Activated CD4-positive, CD25-positive, alpha-beta regulatory T cell treated with anti-CD3 and anti-CD28 coated beads, Interleukin-2, amount 50 U/mL, for 24 hours (primary cell): ENCODE measurements around the gene EEF1A2.

Source experiments
- ATAC-seq, 2 donors: fragments of 150-1000 bp; cut with Tn5 transposase; one replicate each; pipeline ENCODE4 v1.10.0; 2021; ENCODE audit warnings: mild to moderate bottlenecking in 1 of 2, moderate library complexity in 1 of 2

EEF1A2 gene

GRCh38 chr20:63498960-63499337, at the start of gene EEF1A2:
EEF1A2 (minus strand) TSS chr20:63499083; CDS start chr20:63497763, 1,320 bp downstream.
- ATAC-seq: peak; percentile 20 to 36

DNA sequence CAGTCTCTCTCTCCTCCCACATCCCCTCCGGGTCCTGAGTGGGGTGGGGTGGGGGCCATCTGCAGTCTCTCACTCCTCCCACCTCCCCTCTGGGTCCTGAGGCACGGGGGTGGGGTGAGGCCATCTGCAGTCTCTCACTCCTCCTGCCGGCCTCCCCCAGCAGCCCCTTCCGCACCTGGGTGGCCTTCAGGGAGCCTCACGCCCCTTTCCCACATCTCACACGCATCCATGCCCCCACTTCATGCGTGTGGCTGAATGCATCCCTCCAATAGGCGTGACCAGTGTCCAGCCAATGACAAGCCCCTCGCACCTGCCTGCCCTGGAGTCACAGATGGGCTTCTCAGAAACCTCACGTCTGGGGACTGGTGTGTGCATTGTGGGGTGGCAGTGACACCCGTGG, 49.7 kb upstream of the EEF1A2 start:
- no peak for ATAC-seq

DNA sequence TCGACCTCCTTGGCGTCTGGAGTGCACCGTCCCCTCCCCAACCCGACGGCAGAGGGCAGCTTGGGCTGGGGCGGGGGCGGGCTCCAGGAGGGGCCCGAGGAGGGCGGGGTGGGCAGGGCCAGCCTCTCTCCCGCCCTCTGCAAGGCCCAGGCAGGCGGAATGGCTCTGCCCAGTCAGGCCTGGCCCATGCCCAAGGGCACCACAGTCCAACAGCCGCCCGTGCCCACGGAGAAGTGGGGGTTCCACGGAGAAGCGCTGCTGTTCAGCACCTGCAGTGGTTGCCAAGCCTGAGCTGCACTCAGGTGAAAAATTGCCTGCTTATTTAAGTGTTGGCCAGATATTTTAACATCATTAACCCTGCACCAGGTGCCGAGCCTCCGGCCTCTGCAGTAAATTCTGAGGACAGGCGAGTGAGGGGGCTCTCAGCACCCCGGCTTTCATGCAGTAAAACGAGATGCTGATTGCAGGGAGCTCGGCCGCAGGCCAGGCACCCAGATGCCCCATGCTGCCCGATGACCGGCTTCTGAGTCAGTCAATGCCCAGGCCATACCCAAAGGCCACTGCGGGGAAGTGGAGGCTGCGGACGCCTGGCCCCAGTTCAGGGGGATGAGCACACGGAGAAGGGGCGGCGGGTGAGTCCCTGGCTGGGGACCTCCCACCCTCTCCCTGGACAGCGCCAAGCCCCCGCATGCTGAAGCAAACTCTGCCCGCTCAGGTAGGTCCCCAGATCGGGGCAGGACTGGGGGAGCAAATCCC, 49.0 kb upstream of the EEF1A2 start, which contains the start of gene SRMS:
TSS of gene SRMS (minus strand) at position 25 of the 756 bp plus-strand sequence. CDS start 286 bp downstream, outside the sequence.
- no peak for ATAC-seq

DNA sequence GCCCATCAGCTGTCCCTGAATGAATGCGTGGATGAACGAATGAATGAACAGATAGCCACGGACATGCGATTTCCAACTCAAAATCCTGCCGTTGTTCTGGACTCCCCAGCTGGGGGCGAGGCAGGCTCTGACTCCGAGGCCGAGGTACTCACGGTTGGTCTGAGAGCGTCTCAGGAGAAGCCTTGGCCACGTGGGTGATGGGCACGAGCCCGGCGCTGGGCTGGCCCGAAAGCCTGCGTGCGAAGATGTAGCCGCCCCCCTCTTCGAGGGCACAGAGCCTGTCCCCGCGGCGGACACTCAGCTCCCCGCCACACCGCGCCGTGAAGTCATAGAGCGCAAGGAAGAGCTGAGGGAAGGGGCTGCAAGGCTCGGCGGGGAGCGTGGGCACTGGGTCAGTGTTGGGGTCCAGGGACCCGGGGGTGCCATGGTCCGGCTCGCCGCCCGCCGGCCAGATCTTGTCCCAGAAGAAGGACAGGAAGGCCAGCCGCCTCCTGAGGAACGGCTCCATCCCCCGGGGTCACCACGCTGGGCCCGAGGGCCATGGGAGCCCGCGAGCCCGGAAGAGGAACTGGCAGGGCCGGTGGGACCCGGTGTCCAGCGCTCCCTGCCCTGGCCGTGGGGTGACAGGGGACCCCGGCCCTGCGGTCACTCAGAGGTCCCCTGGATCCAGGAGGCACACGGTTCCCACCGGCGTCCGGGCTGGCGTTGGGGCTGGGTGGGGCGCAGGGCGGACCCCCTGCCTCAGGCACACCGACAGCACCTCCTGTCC, 48.3 kb upstream of the EEF1A2 start:
- no peak for ATAC-seq

DNA sequence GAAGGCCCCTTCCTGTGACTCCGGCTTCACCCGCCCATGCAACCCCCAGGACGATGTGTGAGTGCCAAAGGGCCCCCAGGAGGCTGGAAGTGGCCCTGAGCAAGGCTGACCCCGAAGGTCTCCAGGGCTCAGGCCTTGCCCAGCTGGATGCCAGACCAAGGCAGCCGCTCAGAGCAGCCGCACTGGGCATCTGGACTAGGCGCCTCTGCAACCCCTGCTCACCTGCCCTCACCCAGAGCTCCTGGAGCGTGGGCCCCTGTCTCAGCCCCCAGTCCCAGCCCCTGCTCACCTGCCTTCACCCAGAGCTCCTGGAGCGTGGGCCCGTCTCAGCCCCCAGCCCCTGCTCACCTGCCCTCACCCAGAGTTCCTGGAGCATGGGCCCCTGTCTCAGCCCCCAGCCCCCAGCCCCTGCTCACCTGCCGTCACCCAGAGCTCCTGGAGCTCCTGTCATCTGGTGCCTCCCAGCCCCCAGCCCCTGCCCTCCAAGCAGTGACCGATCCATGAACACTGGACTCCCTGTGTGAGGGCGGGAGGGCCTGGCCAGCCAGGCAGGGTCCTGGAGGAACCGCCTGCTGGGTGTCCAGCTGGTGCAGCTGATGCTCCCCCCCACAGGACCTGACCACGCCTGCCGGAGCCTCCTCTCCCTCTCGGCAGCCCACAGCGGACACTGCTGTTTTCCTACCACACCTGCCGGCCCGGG, 47.5 kb upstream of the EEF1A2 start:
- ATAC-seq: peak in 1 of 2 donors; percentile 3

- no peak for ATAC-seq
Observed at GRCh38 chr20:63545814-63546213, 46.9 kb upstream of the EEF1A2 start.

- ATAC-seq: no peak
Observed at GRCh38 chr20:63544958-63545516, 46.2 kb upstream of the EEF1A2 start.

DNA sequence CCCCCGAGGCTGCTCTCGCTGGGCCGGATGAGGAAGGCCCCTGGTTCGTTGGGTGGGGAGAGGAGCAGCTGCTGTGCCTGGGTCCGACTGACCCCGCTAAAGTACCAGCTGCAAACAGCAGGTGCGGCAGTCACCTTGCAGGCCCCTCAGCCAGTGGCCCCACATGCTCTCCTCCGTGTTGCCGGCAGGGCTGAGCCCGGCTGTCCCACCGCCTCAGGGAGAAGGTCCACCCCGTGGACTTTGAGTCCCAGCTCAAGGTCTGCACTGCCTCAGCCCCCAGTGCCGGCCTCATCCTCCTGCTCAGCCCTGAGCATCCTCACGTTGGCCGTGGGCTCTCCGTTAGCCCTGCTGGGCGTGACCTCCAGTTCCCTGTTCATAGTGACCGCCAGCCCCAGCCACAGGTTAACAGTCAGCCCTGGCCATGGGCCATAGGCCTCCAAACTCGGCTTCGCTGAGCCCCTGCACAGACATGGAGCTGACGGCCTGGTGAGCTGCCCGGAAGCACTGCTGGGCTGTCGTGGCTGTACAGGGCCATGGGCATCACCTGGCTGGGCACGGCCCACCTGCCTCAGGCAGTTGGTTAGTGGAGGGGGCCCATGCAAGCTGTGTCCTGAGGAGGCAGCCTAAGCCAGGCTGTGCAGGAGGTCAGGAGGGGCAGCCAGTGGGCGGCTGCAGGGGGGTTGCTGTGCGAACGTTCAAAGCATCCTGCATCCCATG, 45.5 kb upstream of the EEF1A2 start:
- ATAC-seq: no peak

DNA sequence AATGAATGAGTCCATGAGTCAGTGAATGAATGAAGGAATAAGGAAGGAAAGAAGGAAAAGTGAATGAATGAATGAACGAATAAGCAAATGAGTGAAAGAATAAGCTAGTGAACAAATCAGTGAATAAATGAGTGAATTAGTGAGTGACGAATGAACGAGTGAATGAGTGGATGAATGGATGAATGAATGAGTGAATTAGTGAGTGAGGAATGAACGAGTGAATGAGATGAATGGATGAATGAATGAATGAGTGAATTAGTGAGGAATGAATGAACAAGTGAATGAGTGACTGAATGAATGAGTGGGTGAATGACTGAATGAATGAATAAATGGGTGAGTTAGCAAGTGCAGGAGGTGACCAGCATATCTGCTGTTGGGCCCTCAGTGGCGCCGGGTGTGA, 44.9 kb upstream of the EEF1A2 start:
- no peak for ATAC-seq

GRCh38 chr20:63543131-63543530, 44.2 kb upstream of the EEF1A2 start:
- ATAC-seq: no peak

DNA sequence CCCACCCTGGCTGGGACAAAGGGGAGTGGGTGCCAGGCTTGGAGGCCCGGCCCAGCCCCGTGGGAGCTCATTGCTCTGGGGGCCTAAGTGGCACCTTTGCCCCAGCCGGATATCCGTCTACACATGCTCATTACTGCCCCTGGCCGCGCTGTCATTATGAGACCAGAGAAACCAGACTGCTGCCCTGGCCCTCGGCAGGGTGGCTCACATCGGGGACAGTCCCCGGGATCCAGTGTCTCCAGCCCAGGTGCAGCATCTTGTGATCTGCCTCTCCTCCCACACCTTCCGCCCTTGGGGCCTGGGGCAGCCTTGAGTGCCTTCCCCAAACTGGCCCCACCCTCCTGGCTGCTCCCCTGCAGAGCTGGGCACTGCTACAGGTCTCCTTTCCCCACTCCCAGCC, 43.8 kb upstream of the EEF1A2 start:
- no peak for ATAC-seq

GRCh38 chr20:63542031-63542559, 43.2 kb upstream of the EEF1A2 start:
- ATAC-seq: no peak

- no peak for ATAC-seq
Observed at GRCh38 chr20:63541371-63541770, 42.5 kb upstream of the EEF1A2 start.

DNA sequence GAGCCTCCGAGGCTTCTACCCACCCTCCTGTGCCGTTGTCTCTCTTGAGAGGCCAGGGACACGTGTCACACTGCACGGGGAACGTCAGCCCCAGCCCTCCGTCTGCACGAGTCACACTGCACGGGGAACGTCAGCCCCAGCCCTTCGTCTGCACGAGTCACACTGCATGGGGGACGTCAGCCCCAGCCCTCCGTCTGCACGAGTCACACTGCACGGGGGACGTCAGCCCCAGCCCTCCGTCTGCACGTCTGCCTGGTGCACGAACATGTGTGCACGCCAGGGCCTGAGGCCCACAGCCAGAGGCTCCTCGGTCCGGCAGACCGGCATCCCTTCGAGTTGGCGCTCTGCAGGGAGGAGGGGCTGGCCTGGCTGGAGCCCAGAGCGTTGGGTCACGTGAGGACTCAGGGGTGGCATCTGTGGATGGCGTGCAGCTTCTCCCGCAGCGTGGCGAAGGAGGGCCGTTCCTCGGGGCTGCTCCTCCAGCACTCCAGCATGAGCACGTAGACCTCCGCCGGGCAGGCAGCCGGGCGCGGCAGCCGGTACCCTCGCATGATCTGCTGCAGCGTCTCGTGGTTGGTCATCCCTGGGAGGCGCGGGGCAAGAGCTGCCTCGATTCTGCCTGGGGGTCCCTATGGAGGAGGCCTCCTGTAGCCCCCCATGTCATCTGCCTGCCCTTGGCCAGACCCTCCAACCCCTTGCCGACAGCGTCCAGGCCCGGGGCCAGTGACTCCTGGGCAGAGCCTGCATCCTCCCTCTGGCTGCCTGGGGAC, 41.7 kb upstream of the EEF1A2 start:
- ATAC-seq: no peak

GRCh38 chr20:63539441-63540370, 40.8 kb upstream of the EEF1A2 start:
- ATAC-seq: no peak

DNA sequence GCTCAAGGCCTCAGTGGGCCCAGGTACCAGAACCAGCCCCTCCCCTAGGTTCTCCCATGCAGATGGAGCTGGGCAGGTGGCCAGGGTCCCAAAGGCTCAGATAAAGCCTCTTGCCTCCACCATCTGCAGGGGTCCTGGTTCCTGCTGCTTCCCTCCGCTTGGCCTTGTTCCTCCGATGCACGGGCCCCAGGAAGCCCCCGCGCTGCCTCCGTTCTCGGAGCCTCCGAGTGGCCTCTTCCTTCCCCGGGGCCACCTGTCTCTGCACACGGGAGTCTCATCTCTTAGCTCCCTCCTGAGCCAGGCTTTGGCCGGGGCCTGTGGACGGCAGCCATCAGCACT, 40.2 kb upstream of the EEF1A2 start:
- ATAC-seq: no peak

GRCh38 chr20:63538204-63539091, 39.6 kb upstream of the EEF1A2 start:
- peak in 1 of 2 donors; percentile 0 for ATAC-seq

GRCh38 chr20:63537525-63538203, 38.8 kb upstream of the EEF1A2 start:
- peak; percentile 94 to 95 for ATAC-seq
